Ovary (tissue), 3 donors: Measurements from ENCODE around the gene ZNF598.

ENCODE experiments used
- CTCF ChIP-seq, 3 donors: fragments of 450-650 bp in 2 of 3; fragments of 200-600 bp in 1 of 3; IDR thresholded peaks; one replicate each; pipeline versions ENCODE4 v1.5.1 to v1.8.0; 2016 to 2022; ENCODE audit warnings: antibody characterized with exemption in 3 of 3, mild to moderate bottlenecking in 1 of 3
- POLR2A ChIP-seq: fragments of 450-650 bp; IDR thresholded peaks from one replicate; pipeline ENCODE4 v1.6.1; 2017; ENCODE audit warnings: antibody characterized with exemption, mild to moderate bottlenecking, moderate library complexity
- donor health status: DM: no; HTN: no; CAD: no.

GRCh38 chr16:1993731-1994131 lies 15.9 kb downstream of the ZNF598 start:
- TF ChIP-seq CTCF (IDR thresholded peaks at IDR 0.05) (no peak), POLR2A (no peak)
